CD4-positive, alpha-beta T cell (primary cell): ENCODE data around the gene CTIF. TPM values are rescaled to one million over a fixed set of nuclear protein-coding genes. Genes with fewer than 3 reads are reported as not detected.
"Not testable (repeated sequence)": the region's sequence is repeated elsewhere in the genome, so short reads cannot be mapped to it uniquely, and the experiment has no call there.

Experiments
- ATAC-seq: fragments of 200-7000 bp; cut with Tn5 transposase; one replicate; pipeline ENCODE4 v1.10.0; 2022; ENCODE audit warnings: mild to moderate bottlenecking; ENCODE audit not compliant: poor library complexity
- CTCF ChIA-PET: fragments of 350-600 bp; sonication (Branson Sonifier 250); formaldehyde crosslinking; loops from one replicate; lab custom pipeline; 2021; ENCODE audit warnings: antibody characterized with exemption, inconsistent platforms; lab: Charles Lee
- POLR2A ChIA-PET: fragments of 350-600 bp; sonication (Branson Sonifier 250); formaldehyde crosslinking; loops from one replicate; lab custom pipeline; 2021; ENCODE audit warnings: antibody characterized with exemption, inconsistent platforms; lab: Charles Lee
- DNase-seq, 14 experiments: peaks; one replicate each; pipeline ENCODE4 v3.0.0-alpha.2; 2013 to 2020; ENCODE audit warnings: mixed read lengths in 2 of 14
- H3K27ac ChIP-seq, 2 donors: one replicate each; pipeline versions ENCODE4 v1.5.1 to v1.7.0; 2013; ENCODE audit warnings: low read length in 2 of 2, low read depth in 1 of 2, mild to moderate bottlenecking in 1 of 2
- H3K27me3 ChIP-seq, 2 experiments: 1 replicate in 1 of 2; 2 replicates in 1 of 2; pipeline versions ENCODE4 v1.6.1 to v1.7.0; 2013; ENCODE audit warnings: low read length in 2 of 2, control low read depth in 1 of 2, mild to moderate bottlenecking in 1 of 2, moderate library complexity in 1 of 2; ENCODE audit not compliant: insufficient read depth in 2 of 2, control insufficient read depth in 1 of 2
- H3K36me3 ChIP-seq: one replicate; pipeline ENCODE4 v1.6.1; 2013; ENCODE audit warnings: low read length, control low read depth; ENCODE audit not compliant: insufficient read depth
- H3K4me1 ChIP-seq: one replicate; pipeline ENCODE4 v1.6.1; 2013; ENCODE audit warnings: low read length, control low read depth; ENCODE audit not compliant: insufficient read depth
- H3K4me3 ChIP-seq: one replicate; pipeline ENCODE4 v1.5.1; 2013; ENCODE audit warnings: mild to moderate bottlenecking, low read length, moderate library complexity
- H3K9me3 ChIP-seq, 2 experiments: 1 replicate in 1 of 2; 2 replicates in 1 of 2; pipeline versions ENCODE4 v1.6.1 to v1.7.0; 2013; ENCODE audit warnings: low read length in 2 of 2, mild to moderate bottlenecking in 2 of 2, control low read depth in 1 of 2, moderate library complexity in 1 of 2; ENCODE audit not compliant: control insufficient read depth in 1 of 2, insufficient read depth in 1 of 2
- H3K27ac Mint-ChIP-seq: one replicate; pipeline ENCODE4 v1.8.0; 2020; ENCODE audit warnings: mixed read lengths
- H3K27me3 Mint-ChIP-seq: one replicate; pipeline ENCODE4 v1.8.0; 2021; ENCODE audit warnings: mixed read lengths
- H3K36me3 Mint-ChIP-seq: one replicate; pipeline ENCODE4 v1.8.0; 2021; ENCODE audit warnings: low read depth, mixed read lengths
- H3K4me1 Mint-ChIP-seq: one replicate; pipeline ENCODE4 v1.8.0; 2021; ENCODE audit warnings: low read depth, mixed read lengths
- H3K4me3 Mint-ChIP-seq: one replicate; pipeline ENCODE4 v1.8.0; 2020; ENCODE audit warnings: mild to moderate bottlenecking, mixed read lengths
- H3K9me3 Mint-ChIP-seq: one replicate; pipeline ENCODE4 v1.8.0; 2020; ENCODE audit warnings: mixed read lengths
- CTCF ChIP-seq: fragments of 200-600 bp; IDR thresholded peaks from one replicate; pipeline ENCODE4 v1.8.0; 2022; ENCODE audit warnings: antibody characterized with exemption, mild to moderate bottlenecking
- intact Hi-C, 2 experiments: fragments of 100-400 bp; cut with DNase I in 1 of 2; cut with micrococcal nuclease in 1 of 2; formaldehyde crosslinking; loops; one replicate each; pipeline versions ENCODE4 v1.15.1 to v1.9.0; 2023 to 2025; cut with DNase I, micrococcal nuclease
- total RNA-seq, 174 experiments: library from RNA in 2 of 174; stranded (reverse) in 2 of 174; gene quantifications; one replicate each; pipeline ENCODE4 v1.2.3 and lab custom pipeline; 2021 to 2026

The CTIF gene
- total RNA-seq, 2 experiments from 2014 or later, result 1.1 to 2.9 TPM

DNA sequence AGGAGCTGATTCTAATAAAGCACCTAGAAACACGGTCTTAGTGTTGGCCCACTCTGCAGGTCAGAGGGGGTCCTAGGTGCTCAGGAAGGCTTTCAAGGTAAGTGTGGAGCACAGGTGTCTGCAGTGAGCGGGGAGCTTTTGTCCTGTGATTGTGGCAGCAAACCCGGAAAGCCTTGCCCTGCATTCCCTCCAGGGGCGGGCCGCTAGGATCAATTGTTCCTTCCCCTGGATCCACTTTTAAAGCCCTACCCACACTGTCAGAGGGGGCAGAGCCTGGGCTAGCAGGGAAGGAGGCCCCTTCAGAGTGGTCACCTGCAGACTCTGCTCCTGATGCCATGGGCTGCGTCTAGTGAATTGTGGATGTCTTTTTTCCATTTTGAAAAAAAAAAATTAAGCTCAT lies 176.0 kb downstream of the CTIF start:
- ChIA-PET POLR2A (interaction anchor here (0.9 kb wide), 1 partner anchor 96 kb away, joined by 3 read pairs; no protein-coding TSS in a partner anchor), CTCF (no interaction called here)
- ATAC-seq (no peak), DNase-seq (no peak)
- H3K36me3 ChIP-seq, result no peaks in the 10 kb centered on the region
- H3K27me3 ChIP-seq, result no peaks in the 10 kb centered on the region
- no peaks in the 10 kb centered on the region for H3K9me3 Mint-ChIP-seq
- no peaks in the 10 kb centered on the region for H3K9me3 ChIP-seq
- no peak overlapping the region for H3K27ac ChIP-seq
- intact Hi-C loops, result no loop called here
- no peak overlapping the region for H3K4me3 ChIP-seq
- no peak overlapping the region for H3K4me3 Mint-ChIP-seq
- no peak overlapping the region for H3K27ac Mint-ChIP-seq
- TF ChIP-seq CTCF, result no peak
- no peaks in the 10 kb centered on the region for H3K4me1 Mint-ChIP-seq
- H3K36me3 Mint-ChIP-seq, result no peaks in the 10 kb centered on the region
- no peaks in the 10 kb centered on the region for H3K27me3 Mint-ChIP-seq
- H3K4me1 ChIP-seq, result peaks cover 8% of the 10 kb centered on the region

DNA sequence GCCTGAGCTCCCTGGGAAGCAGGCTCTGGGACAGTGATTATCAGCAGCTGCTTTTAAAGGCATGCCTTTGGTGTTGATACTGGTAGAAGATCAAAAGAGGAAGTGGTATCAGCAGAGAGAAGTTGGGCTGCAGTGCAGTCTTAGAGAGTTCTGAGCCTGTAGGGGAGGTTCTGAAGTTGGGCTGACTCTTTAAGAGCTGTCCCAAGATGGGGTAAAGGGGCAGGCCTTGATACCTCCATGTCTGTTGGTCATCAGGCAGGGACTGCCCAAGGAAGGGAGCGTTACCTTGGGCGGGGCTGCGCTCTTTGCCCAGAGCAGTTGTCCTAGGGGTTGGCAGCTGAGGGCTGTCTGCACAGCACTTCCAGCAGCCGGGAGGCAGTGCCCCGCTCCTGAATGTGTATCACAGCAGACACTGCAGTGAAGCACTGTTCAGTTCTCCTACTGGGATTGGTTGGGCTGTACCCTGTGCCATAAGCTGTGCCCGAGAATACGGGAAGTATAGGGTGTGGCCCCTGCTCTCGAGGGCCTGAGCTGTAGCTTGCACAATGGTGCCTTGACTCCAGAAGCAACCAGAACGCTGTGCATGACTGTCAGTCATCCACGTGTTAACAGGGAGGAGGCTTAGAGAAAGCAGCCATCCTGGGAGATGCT lies 177.0 kb downstream of the CTIF start:
- DNase-seq (peak in 3 of 14 experiments; percentile 13 to 66 (median 53)), ATAC-seq (no peak)
- Histone ChIP-seq H3K9me3 (no peaks in the 10 kb centered on the region), H3K4me3 (no peak overlapping the region), H3K27ac (no peak overlapping the region), H3K27me3 (no peaks in the 10 kb centered on the region), H3K36me3 (no peaks in the 10 kb centered on the region), H3K4me1 (peaks cover 8% of the 10 kb centered on the region)
- H3K9me3 Mint-ChIP-seq, result no peaks in the 10 kb centered on the region
- H3K4me3 Mint-ChIP-seq, result no peak overlapping the region
- no peak for TF ChIP-seq CTCF
- CTCF ChIA-PET, result no interaction called here
- H3K36me3 Mint-ChIP-seq, result no peaks in the 10 kb centered on the region
- no peaks in the 10 kb centered on the region for H3K27me3 Mint-ChIP-seq
- intact Hi-C loops, result no loop called here
- H3K27ac Mint-ChIP-seq, result no peak overlapping the region
- H3K4me1 Mint-ChIP-seq, result no peaks in the 10 kb centered on the region
- POLR2A ChIA-PET, result no interaction called here

GRCh38 chr18:48717227-48717626 lies 178.4 kb downstream of the CTIF start:
- DNase-seq, H3K27ac ChIP-seq, CTCF ChIA-PET, H3K9me3 Mint-ChIP-seq, H3K4me3 Mint-ChIP-seq, intact Hi-C loops, ATAC-seq, H3K27me3 ChIP-seq, H3K27me3 Mint-ChIP-seq, H3K4me3 ChIP-seq, H3K36me3 ChIP-seq, H3K27ac Mint-ChIP-seq, POLR2A ChIA-PET, H3K36me3 Mint-ChIP-seq, H3K4me1 ChIP-seq, H3K9me3 ChIP-seq, H3K4me1 Mint-ChIP-seq: not testable (repeated sequence)
